C4-2B (cell line): Measurements from ENCODE around the gene PRDM15.

Experiments used
- H3K27ac ChIP-seq: fragments of 450-650 bp; 2 replicates; pipeline ENCODE4 v1.5.1; 2017
- CTCF ChIP-seq: fragments of 450-650 bp; conservative IDR thresholded peaks from 2 replicates; pipeline ENCODE4 v1.5.1; 2017; ENCODE audit warnings: mild to moderate bottlenecking
- ZFX ChIP-seq: fragments of 450-650 bp; IDR thresholded peaks from 2 replicates; pipeline ENCODE4 v1.6.1; 2017

Gene PRDM15

GRCh38 chr21:41801321-41802197, 77.6 kb downstream of the PRDM15 start:
- no peak overlapping the region for H3K27ac ChIP-seq
- no peak for TF ChIP-seq CTCF
- no peak for TF ChIP-seq ZFX

GRCh38 chr21:41800425-41801320, 78.5 kb downstream of the PRDM15 start:
- H3K27ac ChIP-seq, result no peak overlapping the region
- TF ChIP-seq CTCF (no peak), ZFX (no peak)

- H3K27ac ChIP-seq, result no peak overlapping the region
- TF ChIP-seq CTCF, result no peak
- TF ChIP-seq ZFX, result no peak
Measured at GRCh38 chr21:41799763-41800162, 79.4 kb downstream of the PRDM15 start.

GRCh38 chr21:41798326-41798725, 80.8 kb downstream of the PRDM15 start:
- H3K27ac ChIP-seq, result no peak overlapping the region
- TF ChIP-seq ZFX (no peak), CTCF (no peak)

- no peak overlapping the region for H3K27ac ChIP-seq
- TF ChIP-seq ZFX (no peak), CTCF (no peak)
Measured at GRCh38 chr21:41796476-41797080, 82.6 kb downstream of the PRDM15 start.

- no peak overlapping the region for H3K27ac ChIP-seq
- TF ChIP-seq CTCF (no peak), ZFX (no peak)
Measured at GRCh38 chr21:41795726-41796125, 83.4 kb downstream of the PRDM15 start.

- no peak for TF ChIP-seq ZFX
- TF ChIP-seq CTCF, result no peak
- no peak overlapping the region for H3K27ac ChIP-seq
Measured at GRCh38 chr21:41794600-41794999, 84.5 kb downstream of the PRDM15 start.
